HCT116 (cell line): ENCODE data around the gene ZNF468. TPM values are rescaled to one million over a fixed set of nuclear protein-coding genes. Genes with fewer than 3 reads are reported as not detected.
A peak's percentile ranks its signal among the peaks of the same experiment; 100 is the strongest.

Experiments
- ATAC-seq: fragments of 200-7000 bp; cut with Tn5 transposase; 2 replicates; pipeline ENCODE4 v1.9.1; 2020; ENCODE audit warnings: mild to moderate bottlenecking, moderate library complexity
- BruUV-seq: library from RNA; stranded (reverse); fragments of 400-500 nt; replicated peaks from 2 replicates; lab custom pipeline; 2021; lab: Mats Ljungman, UMichigan
- CTCF ChIA-PET: fragments of 300-600 bp; sonication (Branson Sonifier 250); formaldehyde crosslinking; loops from one replicate; lab custom pipeline; 2021; ENCODE audit warnings: antibody characterized with exemption; lab: Charles Lee
- POLR2A ChIA-PET: fragments of 300-600, 350-600 bp; sonication (Branson Sonifier 250); formaldehyde crosslinking; loops from one replicate; lab custom pipeline; 2021; ENCODE audit warnings: antibody characterized with exemption; lab: Charles Lee
- RAD21 ChIA-PET, 2 experiments: fragments of 300-600 bp; sonication (Branson Sonifier 250); formaldehyde crosslinking; loops; one replicate each; lab custom pipeline; 2023; ENCODE audit warnings: low total read pairs in 2 of 2; ENCODE audit not compliant: uncharacterized antibody in 2 of 2, unreplicated experiment in 2 of 2, low non-redundant PET in 1 of 2; lab: Charles Lee
- DNase-seq: peaks from one replicate; pipeline ENCODE4 v3.0.0-alpha.2; 2010; ENCODE audit warnings: low read depth, low spot score
- H2AFZ ChIP-seq: fragments of 200-600 bp; shearing (Covaris generic), sonication (generic); 2 replicates; pipeline ENCODE4 v1.6.1; 2017; ENCODE audit warnings: low read depth, mixed run types, mixed read lengths, antibody characterized with exemption, low read length; ENCODE audit not compliant: poor library complexity, severe bottlenecking
- H3K27ac ChIP-seq: 2 replicates; pipeline ENCODE4 v1.5.1; 2012; ENCODE audit warnings: low read depth, low read length
- H3K27me3 ChIP-seq: fragments of 200-600 bp; sonication (generic); 2 replicates; pipeline ENCODE4 v1.6.1; 2016; ENCODE audit warnings: mixed run types, low read length, mixed read lengths; ENCODE audit not compliant: insufficient read depth
- H3K36me3 ChIP-seq, 2 experiments: fragments of 200-500 bp in 1 of 2; fragments of 200-600 bp in 1 of 2; sonication (Bioruptor generic) in 1 of 2; sonication (generic) in 1 of 2; 2 replicates each; pipeline versions ENCODE4 v1.5.1 to v1.6.1; 2014 to 2016; ENCODE audit warnings: low read length in 2 of 2, inconsistent platforms in 1 of 2, mixed read lengths in 1 of 2, mixed run types in 1 of 2; ENCODE audit not compliant: insufficient read depth in 2 of 2, control insufficient read depth in 1 of 2
- H3K4me1 ChIP-seq, 2 experiments: fragments of 200-600 bp in 1 of 2; sonication (generic) in 1 of 2; 2 replicates each; pipeline versions ENCODE4 v1.5.1 to v1.6.1; 2012 to 2017; ENCODE audit warnings: low read length in 2 of 2, inconsistent platforms in 1 of 2, mild to moderate bottlenecking in 1 of 2, mixed read lengths in 1 of 2, mixed run types in 1 of 2, moderate library complexity in 1 of 2; ENCODE audit not compliant: insufficient read depth in 2 of 2, control insufficient read depth in 1 of 2
- H3K4me2 ChIP-seq: fragments of 200-600 bp; sonication (generic); 2 replicates; pipeline ENCODE4 v1.6.1; 2017; ENCODE audit warnings: mixed run types, low read length, mixed read lengths
- H3K4me3 ChIP-seq, 2 experiments: fragments of 200-600 bp in 1 of 2; sonication (generic) in 1 of 2; replicated peaks in 1 of 2; 2 replicates each; pipeline ENCODE4 v1.5.1; 2011 to 2016; ENCODE audit warnings: low read length in 2 of 2, control low read depth in 1 of 2, low read depth in 1 of 2, mild to moderate bottlenecking in 1 of 2, mixed read lengths in 1 of 2, mixed run types in 1 of 2
- H3K79me2 ChIP-seq: fragments of 200-600 bp; sonication (generic); 2 replicates; pipeline ENCODE4 v1.6.1; 2017; ENCODE audit warnings: mild to moderate bottlenecking, mixed run types, low read length, moderate library complexity, mixed read lengths; ENCODE audit not compliant: insufficient read depth
- H3K9ac ChIP-seq: fragments of 200-600 bp; sonication (generic); 2 replicates; pipeline ENCODE4 v1.6.1; 2016; ENCODE audit warnings: low read length, mixed read lengths
- H3K9me2 ChIP-seq: fragments of 200-600 bp; sonication (generic), shearing (Covaris generic); 2 replicates; pipeline ENCODE4 v1.6.1; 2017; ENCODE audit warnings: mixed run types, mild to moderate bottlenecking, moderate library complexity; ENCODE audit not compliant: insufficient read depth
- H3K9me3 ChIP-seq, 2 experiments: fragments of 200-500 bp in 1 of 2; fragments of 200-600 bp in 1 of 2; sonication (Bioruptor generic) in 1 of 2; sonication (generic) in 1 of 2; 2 replicates each; pipeline ENCODE4 v1.6.1; 2014 to 2017; ENCODE audit warnings: low read length in 2 of 2, mixed read lengths in 2 of 2, inconsistent platforms in 1 of 2, low read depth in 1 of 2, mild to moderate bottlenecking in 1 of 2, mixed run types in 1 of 2, moderate library complexity in 1 of 2; ENCODE audit not compliant: control insufficient read depth in 1 of 2, insufficient read depth in 1 of 2
- H4K20me1 ChIP-seq: fragments of 200-600 bp; sonication (generic), shearing (Covaris generic); 2 replicates; pipeline ENCODE4 v1.6.1; 2017; ENCODE audit warnings: mixed run types, mild to moderate bottlenecking, moderate library complexity; ENCODE audit not compliant: insufficient read depth
- ATF3 ChIP-seq: IDR thresholded peaks from 2 replicates; pipeline ENCODE4 v1.6.1; 2012
- CBX3 ChIP-seq: IDR thresholded peaks from 2 replicates; pipeline ENCODE4 v1.6.1; 2012; ENCODE audit warnings: low read depth
- CTCF ChIP-seq, 3 experiments: fragments of 200-600 bp in 1 of 3; sonication (generic) in 1 of 3; IDR thresholded peaks in 2 of 3; conservative IDR thresholded peaks in 1 of 3; 2 replicates each; pipeline ENCODE4 v1.5.1; 2012 to 2017; ENCODE audit warnings: low read depth in 2 of 3, low read length in 2 of 3, antibody characterized with exemption in 1 of 3, borderline replicate concordance in 1 of 3, control low read depth in 1 of 3, mild to moderate bottlenecking in 1 of 3, mixed read lengths in 1 of 3, mixed run types in 1 of 3, moderate library complexity in 1 of 3; ENCODE audit not compliant: insufficient read depth in 1 of 3
- EGR1 ChIP-seq: IDR thresholded peaks from 2 replicates; pipeline ENCODE4 v1.6.1; 2012; ENCODE audit warnings: low read depth
- ELF1 ChIP-seq: IDR thresholded peaks from 2 replicates; pipeline ENCODE4 v1.6.1; 2012; ENCODE audit warnings: low read depth, borderline replicate concordance
- EZH2 ChIP-seq: fragments of 200-600 bp; sonication (generic); IDR thresholded peaks from 2 replicates; pipeline ENCODE4 v1.6.1; 2017; ENCODE audit warnings: antibody characterized with exemption, mixed run types
- FOSL1 ChIP-seq: IDR thresholded peaks from 2 replicates; pipeline ENCODE4 v1.6.1; 2012; ENCODE audit warnings: low read depth
- JUND ChIP-seq: IDR thresholded peaks from 2 replicates; pipeline ENCODE4 v1.6.1; 2012
- MAX ChIP-seq: IDR thresholded peaks from 2 replicates; pipeline ENCODE4 v1.6.1; 2012
- POLR2AphosphoS5 ChIP-seq: IDR thresholded peaks from 2 replicates; pipeline ENCODE4 v1.6.1; 2011; ENCODE audit warnings: mild to moderate bottlenecking, low read depth, low read length, moderate library complexity
- REST ChIP-seq: IDR thresholded peaks from 2 replicates; pipeline ENCODE4 v1.6.1; 2012; ENCODE audit warnings: low read depth
- SIN3A ChIP-seq: IDR thresholded peaks from 2 replicates; pipeline ENCODE4 v1.6.1; 2012; ENCODE audit warnings: low read depth
- SP1 ChIP-seq: IDR thresholded peaks from 2 replicates; pipeline ENCODE4 v1.6.1; 2012; ENCODE audit warnings: low read depth
- TCF7L2 ChIP-seq: IDR thresholded peaks from 2 replicates; pipeline ENCODE4 v1.7.0; 2011; ENCODE audit warnings: borderline replicate concordance, inconsistent platforms; ENCODE audit not compliant: insufficient read depth, insufficient read length; ENCODE audit errors: extremely low read depth
- YY1 ChIP-seq: IDR thresholded peaks from 2 replicates; pipeline ENCODE4 v1.6.1; 2011; ENCODE audit warnings: low read length, low read depth, moderate library complexity, mild to moderate bottlenecking; ENCODE audit not compliant: insufficient replicate concordance; ENCODE audit errors: extremely low read depth
- ZBTB33 ChIP-seq: IDR thresholded peaks from 2 replicates; pipeline ENCODE4 v1.6.1; 2011; ENCODE audit warnings: mild to moderate bottlenecking, low read length, moderate library complexity; ENCODE audit not compliant: insufficient replicate concordance; ENCODE audit errors: extremely low read depth
- ZFX ChIP-seq: fragments of 450-650 bp; IDR thresholded peaks from 2 replicates; pipeline ENCODE4 v1.6.1; 2017
- ZNF274 ChIP-seq: fragments of 200-500 bp; sonication (Bioruptor generic); IDR thresholded peaks from 2 replicates; pipeline ENCODE4 v1.6.1; 2014; ENCODE audit warnings: mild to moderate bottlenecking, low read depth, low read length, inconsistent platforms
- intact Hi-C: fragments of 100-400 bp; cut with micrococcal nuclease; formaldehyde crosslinking; loops from 2 replicates; pipeline ENCODE4 v1.10.0; 2022
- total RNA-seq: library from RNA; stranded (reverse); gene quantifications from one replicate; pipeline ENCODE4 v1.2.1, GENCODE V29; 2021; ENCODE audit not compliant: unreplicated experiment

ZNF468 gene
- total RNA-seq, 1 experiment from 2014 or later, result 12.3 TPM

GRCh38 chr19:52898101-52898500, 40.7 kb upstream of the ZNF468 start:
- Histone ChIP-seq H2AFZ (peak overlapping the region; percentile 37), H3K27me3 (no peaks in the 10 kb centered on the region), H3K36me3 (peaks cover 0 to 8% of the 10 kb centered on the region in 2 experiments; a peak in 3 of 4 replicates), H3K79me2 (peaks cover 40% of the 10 kb centered on the region), H3K4me3 (peak overlapping the region in 1 of 2 experiments; percentile 80; a peak in 3 of 4 replicates), H3K4me1 (peaks cover 0 to 11% of the 10 kb centered on the region in 2 experiments; a peak in 1 of 4 replicates), H3K27ac (peak overlapping the region; percentile 94), H3K9ac (no peak overlapping the region), H3K9me2 (no peaks in the 10 kb centered on the region), H3K4me2 (peak overlapping the region; percentile 90), H3K9me3 (no peaks in the 10 kb centered on the region; a peak in 1 of 4 replicates), H4K20me1 (no peaks in the 10 kb centered on the region)
- CTCF ChIA-PET, result no interaction called here
- DNase-seq (no peak), ATAC-seq (no peak)
- POLR2A ChIA-PET, result no interaction called here
- no TSS peak for BruUV-seq
- RAD21 ChIA-PET, result no interaction called here
- intact Hi-C loops, result loop anchor here (5.0 kb wide), 1 partner anchor 44 kb away; no protein-coding TSS in a partner anchor
- no peak for TF ChIP-seq YY1
- no peak for TF ChIP-seq REST
- TF ChIP-seq POLR2AphosphoS5, result no peak
- TF ChIP-seq CTCF (IDR thresholded peaks at IDR 0.05 in 2 of 3, conservative IDR thresholded peaks at IDR 0.05 in 1 of 3; ENCODE audit: borderline replicate concordance in 1 of 3, insufficient read depth in 1 of 3, low read depth in 2 of 3, low read length in 2 of 3), result no peak
- no peak for TF ChIP-seq JUND
- no peak for TF ChIP-seq EGR1
- TF ChIP-seq SP1, result no peak
- TF ChIP-seq ZNF274, result no peak
- TF ChIP-seq EZH2, result no peak
- TF ChIP-seq CBX3, result no peak
- no peak for TF ChIP-seq ZFX
- TF ChIP-seq ATF3, result no peak
- no peak for TF ChIP-seq FOSL1
- no peak for TF ChIP-seq TCF7L2
- TF ChIP-seq ZBTB33, result no peak
- TF ChIP-seq SIN3A, result no peak
- no peak for TF ChIP-seq ELF1
- no peak for TF ChIP-seq MAX
